Measurements from ENCODE around the gene TIMM44. TPM values are rescaled to one million over a fixed set of nuclear protein-coding genes. Genes with fewer than 3 reads are reported as not detected.

The TIMM44 gene
- total and polyA plus RNA-seq, 2 donors (not counting 3 experiments of a cell fraction or from before 2014, with no cell fraction given) = 61.5 to 64.3 TPM

- intact Hi-C loops (cut with micrococcal nuclease) = no loop called here
- ChIA-PET POLR2A (no interaction called here), CTCF (interaction anchor here (0.8 to 1.3 kb wide), 3 partner anchors 9 to 24 kb away, joined by 3 to 4 read pairs (median 4); partner anchors contain the start of genes LRRC8E and MAP2K7)
- no peaks in the 10 kb centered on the region for H3K9me3 ChIP-seq (replicated peaks; ENCODE audit: control insufficient read depth, insufficient read depth, low read length)
- no peaks in the 10 kb centered on the region for H3K79me2 ChIP-seq (ENCODE audit: control insufficient read depth, insufficient read depth, low read length)
- H3K9ac ChIP-seq (replicated peaks; ENCODE audit: extremely low read depth, insufficient read depth, low read length) = no peak overlapping the region
- H4K20me1 ChIP-seq (replicated peaks; ENCODE audit: control insufficient read depth, extremely low read depth, insufficient read depth, low read length) = no peaks in the 10 kb centered on the region
- no peak for TF ChIP-seq MAX (IDR thresholded peaks at IDR 0.05; ENCODE audit: insufficient read depth, insufficient read length)
- no peak for TF ChIP-seq POLR2AphosphoS5 (IDR thresholded peaks at IDR 0.05; ENCODE audit: insufficient read depth, low read depth, low read length)
- no peak for TF ChIP-seq MYC (IDR thresholded peaks at IDR 0.05; ENCODE audit: low read depth, low read length)
- no peak for TF ChIP-seq EZH2 (IDR thresholded peaks at IDR 0.05; ENCODE audit: borderline replicate concordance, low read depth, low read length, severe bottlenecking)
- no peak for TF ChIP-seq FOS (IDR thresholded peaks at IDR 0.05; ENCODE audit: borderline replicate concordance, insufficient read depth, low read length)
- H3K4me3 ChIP-seq (replicated peaks in 1 of 3; ENCODE audit: insufficient read depth in 1 of 3, low read depth in 1 of 3, low read length in 3 of 3) = no peak overlapping the region
- H2AFZ ChIP-seq (ENCODE audit: low read depth, low read length) = no peak overlapping the region
- H3K4me2 ChIP-seq (ENCODE audit: insufficient read depth, low read length) = no peak overlapping the region
- dilution Hi-C loops (cut with MboI; ENCODE audit: extremely low pct_ligation_motif_present, low sequenced_read_pairs) = no loop called here
- H3K27me3 ChIP-seq (ENCODE audit: control insufficient read depth in 2 of 2, insufficient read depth in 2 of 2, low read length in 2 of 2) = peaks cover 0 to 10% of the 10 kb centered on the region in 2 experiments
- H3K4me1 ChIP-seq (ENCODE audit: control insufficient read depth, extremely low read depth, insufficient read depth, low read length) = no peaks in the 10 kb centered on the region
- no peaks in the 10 kb centered on the region for H3K9me1 ChIP-seq (replicated peaks; ENCODE audit: control insufficient read depth, extremely low read depth, insufficient read depth, low read length)
- no peak overlapping the region for H3K27ac ChIP-seq (ENCODE audit: insufficient read depth, low read depth, low read length)
- FAIRE-seq (no peak), DNase-seq (ENCODE audit: low read depth, low spot score) (no peak)
- BruUV-seq (replicated peaks) = no TSS peak
- no peaks in the 10 kb centered on the region for H3K36me3 ChIP-seq (ENCODE audit: control insufficient read depth in 2 of 2, extremely low read depth in 1 of 2, insufficient read depth in 2 of 2, low read length in 2 of 2)
Observed at GRCh38 chr19:7879111-7879807, 64.2 kb downstream of the TIMM44 start.

GRCh38 chr19:7877249-7877836 is 66.1 kb downstream of the TIMM44 start:
- no peak for FAIRE-seq
- dilution Hi-C loops (cut with MboI; ENCODE audit: extremely low pct_ligation_motif_present, low sequenced_read_pairs) (no loop called here), intact Hi-C loops (cut with micrococcal nuclease) (no loop called here)
- TF ChIP-seq POLR2A (IDR thresholded peaks at IDR 0.05; ENCODE audit: low read depth, low read length) (no peak), GATA2 (IDR thresholded peaks at IDR 0.05; ENCODE audit: insufficient read depth, insufficient read length, low read depth, low read length) (no peak), FOS (IDR thresholded peaks at IDR 0.05; ENCODE audit: borderline replicate concordance, insufficient read depth, low read length) (no peak), CTCF (IDR thresholded peaks at IDR 0.05; ENCODE audit: extremely low read depth in 1 of 2, insufficient read depth in 1 of 2, low read depth in 1 of 2, low read length in 2 of 2) (no peak), MAX (IDR thresholded peaks at IDR 0.05; ENCODE audit: insufficient read depth, insufficient read length) (no peak), JUN (IDR thresholded peaks at IDR 0.05; ENCODE audit: borderline replicate concordance, insufficient read depth, insufficient read length, low read depth) (no peak), POLR2AphosphoS5 (IDR thresholded peaks at IDR 0.05; ENCODE audit: insufficient read depth, low read depth, low read length) (no peak), EZH2 (IDR thresholded peaks at IDR 0.05; ENCODE audit: borderline replicate concordance, low read depth, low read length, severe bottlenecking) (no peak)
- Histone ChIP-seq H3K4me3 (replicated peaks in 1 of 3; ENCODE audit: insufficient read depth in 1 of 3, low read depth in 1 of 3, low read length in 3 of 3) (no peak overlapping the region), H3K4me1 (ENCODE audit: control insufficient read depth, extremely low read depth, insufficient read depth, low read length) (no peaks in the 10 kb centered on the region), H3K79me2 (ENCODE audit: control insufficient read depth, insufficient read depth, low read length) (no peaks in the 10 kb centered on the region), H3K9ac (replicated peaks; ENCODE audit: extremely low read depth, insufficient read depth, low read length) (no peak overlapping the region), H3K9me1 (replicated peaks; ENCODE audit: control insufficient read depth, extremely low read depth, insufficient read depth, low read length) (no peaks in the 10 kb centered on the region), H3K9me3 (replicated peaks; ENCODE audit: control insufficient read depth, insufficient read depth, low read length) (no peaks in the 10 kb centered on the region), H3K4me2 (ENCODE audit: insufficient read depth, low read length) (no peak overlapping the region), H3K27me3 (ENCODE audit: control insufficient read depth in 2 of 2, insufficient read depth in 2 of 2, low read length in 2 of 2) (peaks cover 11 to 23% of the 10 kb centered on the region in 2 experiments), H3K27ac (ENCODE audit: insufficient read depth, low read depth, low read length) (no peak overlapping the region), H4K20me1 (replicated peaks; ENCODE audit: control insufficient read depth, extremely low read depth, insufficient read depth, low read length) (no peaks in the 10 kb centered on the region), H3K36me3 (ENCODE audit: control insufficient read depth in 2 of 2, extremely low read depth in 1 of 2, insufficient read depth in 2 of 2, low read length in 2 of 2) (no peaks in the 10 kb centered on the region), H2AFZ (ENCODE audit: low read depth, low read length) (no peak overlapping the region)
- POLR2A ChIA-PET = no interaction called here
- no TSS peak for BruUV-seq (replicated peaks)
- CTCF ChIA-PET = interaction anchor here (0.8 to 2.1 kb wide), 2 partner anchors 8 to 40 kb away, joined by 3 to 5 read pairs; no protein-coding TSS in a partner anchor
- DNase-seq (ENCODE audit: low read depth, low spot score) = no peak
